Body of pancreas (tissue), 4 donors: Measurements from ENCODE around the gene MBP. TPM values are rescaled to one million over a fixed set of nuclear protein-coding genes. Genes with fewer than 3 reads are reported as not detected.
A peak's percentile ranks its signal among the peaks of the same experiment; 100 is the strongest.

Source experiments
- ATAC-seq: fragments of 150-250 bp; one replicate; pipeline ENCODE4 v1.9.1; 2016
- DNase-seq, 4 donors: peaks; one replicate each; pipeline ENCODE4 v3.0.0-alpha.2; 2019
- H3K27ac ChIP-seq, 4 donors: fragments of 200-600 bp; sonication (generic); 1 replicate in 3 of 4; 2 replicates in 1 of 4; pipeline versions ENCODE4 v1.5.1 to v1.6.1; 2016 to 2019; ENCODE audit warnings: mild to moderate bottlenecking in 1 of 4, mixed read lengths in 1 of 4, moderate library complexity in 1 of 4
- H3K27me3 ChIP-seq, 2 donors: fragments of 200-600 bp; sonication (generic); one replicate each; pipeline ENCODE4 v1.6.0; 2016; ENCODE audit warnings: mild to moderate bottlenecking in 1 of 2
- H3K36me3 ChIP-seq, 2 donors: fragments of 200-600 bp; sonication (generic); replicated peaks in 1 of 2; 2 replicates each; pipeline ENCODE4 v1.5.1; 2016; ENCODE audit warnings: low read depth in 2 of 2; ENCODE audit not compliant: insufficient read depth in 1 of 2
- H3K4me1 ChIP-seq: fragments of 200-600 bp; sonication (generic); one replicate; pipeline ENCODE4 v1.6.0; 2016
- H3K4me3 ChIP-seq, 2 donors: fragments of 200-600 bp; sonication (generic); 1 replicate in 1 of 2; 2 replicates in 1 of 2; pipeline ENCODE4 v1.5.1; 2016 to 2019
- H3K9me3 ChIP-seq, 3 donors: fragments of 200-600 bp; sonication (generic); 1 replicate in 2 of 3; 2 replicates in 1 of 3; pipeline ENCODE4 v1.5.1; 2016
- CTCF ChIP-seq, 7 experiments: fragments of 450-650 bp in 4 of 7; fragments of 200-600 bp in 3 of 7; sonication (generic) in 3 of 7; IDR thresholded peaks; one replicate each; pipeline ENCODE4 v1.5.1; 2016 to 2019; ENCODE audit warnings: antibody characterized with exemption in 7 of 7
- POLR2A ChIP-seq, 3 donors: fragments of 450-650 bp; IDR thresholded peaks; one replicate each; pipeline ENCODE4 v1.6.1; 2016; ENCODE audit warnings: antibody characterized with exemption in 3 of 3, mild to moderate bottlenecking in 2 of 3
- WGBS, 2 donors: methylation state at CpG; one replicate each; pipeline ENCODE4 v1.1.5; 2017; 5-methylcytosine and 5-hydroxymethylcytosine counted together
- intact Hi-C: fragments of 100-400 bp; cut with DNase I; formaldehyde crosslinking; loops from one replicate; pipeline ENCODE4 v1.15.1; 2023
- total RNA-seq, 2 donors: library from RNA; depleted of rRNA; stranded (reverse); fragments of >200 nt; gene quantifications; one replicate each; pipeline ENCODE4 v1.1.0, GENCODE V29; 2016

Gene MBP
- total RNA-seq, 2 donors from 2014 or later: 17.4 to 24.4 TPM

GRCh38 chr18:77049938-77050337 lies 82.6 kb downstream of the MBP start:
- H3K27ac ChIP-seq: no peak overlapping the region
- no peak for DNase-seq
- H3K4me1 ChIP-seq: peaks cover 11% of the 10 kb centered on the region
- intact Hi-C loops: no loop called here
- TF ChIP-seq CTCF (IDR thresholded peaks at IDR 0.05): no peak
- TF ChIP-seq POLR2A (IDR thresholded peaks at IDR 0.05): no peak
- WGBS, 2 donors: 73 to 74% methylated on average over 4 of the region's 4 CpGs
- H3K4me3 ChIP-seq: no peak overlapping the region
- peaks cover 0 to 1% of the 10 kb centered on the region in 2 donors for H3K36me3 ChIP-seq
- H3K9me3 ChIP-seq: no peaks in the 10 kb centered on the region
- ATAC-seq: peak; percentile 16
- H3K27me3 ChIP-seq: no peaks in the 10 kb centered on the region

- Histone ChIP-seq H3K9me3 (no peaks in the 10 kb centered on the region), H3K27ac (no peak overlapping the region), H3K36me3 (peaks cover 0 to 1% of the 10 kb centered on the region in 2 donors), H3K27me3 (no peaks in the 10 kb centered on the region), H3K4me1 (no peaks in the 10 kb centered on the region), H3K4me3 (no peak overlapping the region)
- intact Hi-C loops: no loop called here
- WGBS, 2 donors: 78 to 79% methylated on average over 8 of the region's 8 CpGs
- TF ChIP-seq CTCF (IDR thresholded peaks at IDR 0.05) (no peak), POLR2A (IDR thresholded peaks at IDR 0.05) (no peak)
- no peak for DNase-seq
- ATAC-seq: no peak
Observed at GRCh38 chr18:77047803-77048419, 84.7 kb downstream of the MBP start.

GRCh38 chr18:77046994-77047393 lies 85.6 kb downstream of the MBP start:
- no peak for ATAC-seq
- intact Hi-C loops: no loop called here

GRCh38 chr18:77046409-77046808 lies 86.2 kb downstream of the MBP start:
- H3K4me3 ChIP-seq: no peak overlapping the region
- no peak for TF ChIP-seq POLR2A (IDR thresholded peaks at IDR 0.05)
- TF ChIP-seq CTCF (IDR thresholded peaks at IDR 0.05): no peak
- H3K27ac ChIP-seq: no peak overlapping the region
- no peaks in the 10 kb centered on the region for H3K27me3 ChIP-seq
- DNase-seq (no peak), ATAC-seq (no peak)
- WGBS, 2 donors: 72 to 75% methylated on average over 6 to 9 of the region's 9 CpGs
- no peaks in the 10 kb centered on the region for H3K4me1 ChIP-seq
- no peaks in the 10 kb centered on the region for H3K9me3 ChIP-seq
- peaks cover 0 to 1% of the 10 kb centered on the region in 2 donors for H3K36me3 ChIP-seq
- intact Hi-C loops: no loop called here

More at GRCh38 chr18:77046994-77047393, 85.6 kb downstream of the MBP start:
- H3K27me3 ChIP-seq: no peaks in the 10 kb centered on the region
- peaks cover 0 to 1% of the 10 kb centered on the region in 2 donors for H3K36me3 ChIP-seq
- TF ChIP-seq POLR2A (IDR thresholded peaks at IDR 0.05) (no peak), CTCF (IDR thresholded peaks at IDR 0.05) (no peak)
- no peak for DNase-seq
- WGBS, 2 donors: 96 to 97% methylated on average over 17 of the region's 17 CpGs
- H3K4me1 ChIP-seq: no peaks in the 10 kb centered on the region
- H3K27ac ChIP-seq: no peak overlapping the region
- H3K4me3 ChIP-seq: no peak overlapping the region
- no peaks in the 10 kb centered on the region for H3K9me3 ChIP-seq

- no peak for DNase-seq
- ATAC-seq: no peak
- TF ChIP-seq POLR2A (IDR thresholded peaks at IDR 0.05) (no peak), CTCF (IDR thresholded peaks at IDR 0.05) (no peak)
- H3K27me3 ChIP-seq: no peaks in the 10 kb centered on the region
- H3K4me3 ChIP-seq: no peak overlapping the region
- WGBS, 2 donors: 88% methylated on average over 6 of the region's 6 CpGs
- intact Hi-C loops: no loop called here
- peaks cover 0 to 1% of the 10 kb centered on the region in 2 donors for H3K36me3 ChIP-seq
- no peak overlapping the region for H3K27ac ChIP-seq
- H3K4me1 ChIP-seq: no peaks in the 10 kb centered on the region
- H3K9me3 ChIP-seq: no peaks in the 10 kb centered on the region
Observed at GRCh38 chr18:77045677-77046076, 86.9 kb downstream of the MBP start.
